Left lung (tissue), 8 donors: Measurements from ENCODE around the gene COX10. TPM values are rescaled to one million over a fixed set of nuclear protein-coding genes. Genes with fewer than 3 reads are reported as not detected.

Experiments used
- polyA plus RNA-seq, 6 donors: library from polyadenylated mRNA; unstranded; fragments of 120-200 nt; gene quantifications; one replicate each; pipeline ENCODE4 v1.2.1, GENCODE V29; 2013; ENCODE audit not compliant: insufficient read length in 6 of 6
- total RNA-seq, 2 donors: library from RNA; stranded (reverse); fragmentation: NEBNext Ultra II Directional; extraction: Animal tissue kit (Norgen Biotek cat#: 25700); gene quantifications; one replicate each; pipeline ENCODE4 v1.2.1, GENCODE V29; 2021
- donor health status: DM: no; HTN: yes; CAD: no.
- donor health status: DM: no; HTN: no; CAD: no.

Gene COX10
- total and polyA plus RNA-seq, 8 donors, result 11.8 to 15.7 (median 12.4) TPM

Other genes with a start within 250 kb of the COX10 start
- gene CDRT15, start 167.4 kb downstream of the COX10 start, total RNA-seq, result not detected
- 1 to 10 TPM in 3 of 6 donors, under 1 TPM in 3; 0.83 to 1.6 (median 1.0) TPM for gene CDRT15, start 167.4 kb downstream of the COX10 start, polyA plus RNA-seq
- gene HS3ST3B1, start 231.6 kb downstream of the COX10 start, total RNA-seq, result 1 to 10 TPM; 2.9 to 6.7 TPM
- 1 to 10 TPM; 1.9 to 3.3 (median 2.3) TPM for gene HS3ST3B1, start 231.6 kb downstream of the COX10 start, polyA plus RNA-seq